K562 (cell line): Measurements from ENCODE around the gene GLIS1. TPM values are rescaled to one million over a fixed set of nuclear protein-coding genes. Genes with fewer than 3 reads are reported as not detected.

ENCODE experiments used
- ATAC-seq: fragments of 200-7000 bp; cut with Tn5 transposase; 3 replicates; pipeline ENCODE4 v1.9.1; 2020; ENCODE audit warnings: moderate library complexity
- BruUV-seq: library from RNA; stranded (reverse); fragments of 400-500 nt; replicated peaks from 2 replicates; lab custom pipeline; 2021; lab: Mats Ljungman, UMichigan
- CTCF ChIA-PET: fragments of 300-600 bp; formaldehyde crosslinking; extraction: SDS; loops from one replicate; lab custom pipeline; 2021; ENCODE audit warnings: low intra/inter-chr PET ratio; lab: Yijun Ruan, JAX
- POLR2A ChIA-PET: fragments of 300-600, 350-650 bp; sonication (Branson Sonifier 250); formaldehyde crosslinking; extraction: SDS; loops from one replicate; lab custom pipeline; 2021; ENCODE audit warnings: antibody characterized with exemption, inconsistent platforms; lab: Yijun Ruan, JAX
- DNase-seq, 4 experiments: peaks; one replicate each; pipeline versions ENCODE4 v3.0.0 to v3.0.0-alpha.2; 2011 to 2018; ENCODE audit warnings: low spot score in 3 of 4, mixed read lengths in 3 of 4; ENCODE audit errors: extremely low read depth in 1 of 4
- FAIRE-seq: peaks from 2 replicates; lab custom pipeline; 2011; peaks lifted over from hg19 to GRCh38; lab: Jason Lieb, UNC
- H2AFZ ChIP-seq: 2 replicates; pipeline ENCODE4 v1.6.0; 2011; ENCODE audit warnings: low read depth, low read length, control low read depth, inconsistent platforms
- H3K27ac ChIP-seq: fragments of 200-600 bp; 3 replicates; pipeline ENCODE4 v1.8.0; 2011; ENCODE audit warnings: low read depth, mild to moderate bottlenecking, control low read depth, inconsistent platforms, low read length, moderate library complexity, mixed read lengths; ENCODE audit errors: extremely low read depth
- H3K27me3 ChIP-seq, 2 experiments: fragments of 300-600 bp in 1 of 2; 2 replicates in 1 of 2; 3 replicates in 1 of 2; pipeline versions ENCODE4 v1.6.0 to v1.8.0; 2011; ENCODE audit warnings: inconsistent platforms in 2 of 2, low read length in 2 of 2, mild to moderate bottlenecking in 1 of 2, mixed read lengths in 1 of 2, moderate library complexity in 1 of 2; ENCODE audit not compliant: control insufficient read depth in 2 of 2, insufficient read depth in 2 of 2
- H3K36me3 ChIP-seq: fragments of 300-600 bp; 3 replicates; pipeline ENCODE4 v1.8.0; 2011; ENCODE audit warnings: mild to moderate bottlenecking, low read length, inconsistent platforms; ENCODE audit not compliant: control insufficient read depth, insufficient read depth
- H3K4me1 ChIP-seq, 2 experiments: fragments of 200-600 bp in 1 of 2; replicated peaks in 1 of 2; 2 replicates in 1 of 2; 3 replicates in 1 of 2; pipeline versions ENCODE4 v1.5.1 to v1.8.0; 2011; ENCODE audit warnings: inconsistent platforms in 2 of 2, low read length in 2 of 2, mild to moderate bottlenecking in 1 of 2, mixed read lengths in 1 of 2, moderate library complexity in 1 of 2; ENCODE audit not compliant: control insufficient read depth in 2 of 2, insufficient read depth in 2 of 2
- H3K4me2 ChIP-seq: 2 replicates; pipeline ENCODE4 v1.6.1; 2011; ENCODE audit warnings: low read length, control low read depth, inconsistent platforms, mixed read lengths; ENCODE audit not compliant: insufficient read depth
- H3K4me3 ChIP-seq: fragments of 200-600 bp; sonication (generic), shearing (Covaris generic); 2 replicates; pipeline ENCODE4 v1.5.1; 2016; ENCODE audit warnings: control low read depth, inconsistent platforms
- H3K79me2 ChIP-seq: fragments of 200-600 bp; 3 replicates; pipeline ENCODE4 v1.8.0; 2011; ENCODE audit warnings: low read length, inconsistent platforms; ENCODE audit not compliant: control insufficient read depth, insufficient read depth
- H3K9ac ChIP-seq, 2 experiments: 2 replicates each; pipeline versions ENCODE4 v1.6.0 to v1.6.1; 2011; ENCODE audit warnings: low read depth in 2 of 2, low read length in 2 of 2, control low read depth in 1 of 2, inconsistent platforms in 1 of 2, mild to moderate bottlenecking in 1 of 2, mixed read lengths in 1 of 2; ENCODE audit not compliant: insufficient read depth in 1 of 2
- H3K9me1 ChIP-seq: one replicate; pipeline ENCODE4 v1.6.0; 2011; ENCODE audit warnings: inconsistent platforms, mild to moderate bottlenecking, low read length, moderate library complexity; ENCODE audit not compliant: control insufficient read depth, insufficient read depth
- H3K9me3 ChIP-seq: replicated peaks from 2 replicates; pipeline ENCODE4 v1.5.1; 2011; ENCODE audit warnings: low read depth, low read length, inconsistent platforms; ENCODE audit not compliant: control insufficient read depth, insufficient read depth
- H4K20me1 ChIP-seq: replicated peaks from 2 replicates; pipeline ENCODE4 v1.6.1; 2011; ENCODE audit warnings: low read length, inconsistent platforms, mixed read lengths; ENCODE audit not compliant: control insufficient read depth, insufficient read depth
- COPS2 ChIP-seq: fragments of 450-650 bp; conservative IDR thresholded peaks from 2 replicates; pipeline ENCODE4 v1.6.1; 2016; ENCODE audit warnings: mild to moderate bottlenecking, moderate library complexity
- NR2C1 ChIP-seq, 2 experiments: fragments of 450-650 bp; IDR thresholded peaks; 2 replicates each; pipeline ENCODE4 v1.6.1; 2017; ENCODE audit warnings: mild to moderate bottlenecking in 2 of 2, antibody characterized with exemption in 1 of 2, inconsistent platforms in 1 of 2, missing compliant biosample characterization in 1 of 2, missing genetic modification characterization in 1 of 2
- SNRNP70 ChIP-seq: fragments of 200-400 bp; formaldehyde crosslinking; optimal IDR thresholded peaks from 2 replicates; pipeline ENCODE3; 2017; ENCODE audit warnings: low read depth, low read length
- TAF1 ChIP-seq: IDR thresholded peaks from 2 replicates; pipeline ENCODE4 v1.6.1; 2011; ENCODE audit warnings: mild to moderate bottlenecking, low read length, moderate library complexity; ENCODE audit not compliant: insufficient read depth, control insufficient read depth, severe bottlenecking; ENCODE audit errors: extremely low read depth
- TCFL5 ChIP-seq: fragments of 250-450 bp; sonication (Bioruptor Pico); conservative IDR thresholded peaks from 2 replicates; pipeline ENCODE4 v1.6.1; 2021; ENCODE audit warnings: mild to moderate bottlenecking, moderate library complexity, matching md5 sums
- ZNF551 ChIP-seq: fragments of 250-450 bp; sonication (Bioruptor Pico); IDR thresholded peaks from 2 replicates; pipeline ENCODE4 v1.5.0; 2021; ENCODE audit warnings: mild to moderate bottlenecking, moderate library complexity
- WGBS: fragments of 100-300 bp; shearing (Covaris generic); methylation state at CpG from one replicate; pipeline ENCODE4 v1.1.6; 2016; ENCODE audit warnings: low coverage, mixed read lengths; ENCODE audit not compliant: insufficient coverage; ENCODE audit errors: missing lambda C conversion rate; 5-methylcytosine and 5-hydroxymethylcytosine counted together
- in situ Hi-C: fragments of 300-500 bp; cut with MboI; formaldehyde crosslinking; loops from 4 replicates; pipeline ENCODE4 v1.15.0; 2018; ENCODE audit warnings: inconsistent platforms, mixed read lengths
- intact Hi-C: fragments of 100-400 bp; cut with micrococcal nuclease; formaldehyde crosslinking; loops from 2 replicates; pipeline ENCODE4 v1.14.2; 2022
- polyA plus RNA-seq, 8 experiments: library from polyadenylated mRNA; depleted of rRNA in 4 of 8; stranded (reverse) in 5 of 8; unstranded in 3 of 8; fragments of >200 nt; fragmentation: Nextera tagmentation in 2 of 8; fragmentation: Illumina TruSeq in 1 of 8; extraction: Ambion mirVana in 2 of 8; extraction: Trizol in 1 of 8; gene quantifications; 2 replicates each; pipeline versions ENCODE4 v1.2.1 to v1.2.3, GENCODE V29; 2011 to 2014; ENCODE audit warnings: inconsistent platforms in 1 of 8, missing spikeins in 1 of 8
- total RNA-seq, 7 experiments: library from RNA; depleted of rRNA in 6 of 7; stranded (reverse); fragments of >200 nt in 6 of 7; fragmentation: Illumina TruSeq in 2 of 7; extraction: Trizol in 2 of 7; gene quantifications; 2 replicates each; pipeline versions ENCODE4 v1.2.1 to v1.2.3, GENCODE V29; 2011 to 2021; ENCODE audit warnings: low replicate concordance in 1 of 7
- TF ChIP-seq, protein P1 (sequence below): IDR thresholded peaks from 3 replicates; pipeline ENCODE4 v1.6.1; 2011; ENCODE audit warnings: borderline replicate concordance, mild to moderate bottlenecking; ENCODE audit not compliant: insufficient read length, insufficient read depth
- TF ChIP-seq, protein P2 (sequence below): fragments of 200-800 bp; sonication (Bioruptor generic); IDR thresholded peaks from 2 replicates; pipeline ENCODE4 v1.6.1; 2017; ENCODE audit warnings: missing genetic modification characterization, missing compliant biosample characterization

GLIS1 gene
- total and polyA plus RNA-seq, 9 of the 15 experiments (the other 6 are each of a cell fraction or from before 2014, with no cell fraction given), result not detected

DNA sequence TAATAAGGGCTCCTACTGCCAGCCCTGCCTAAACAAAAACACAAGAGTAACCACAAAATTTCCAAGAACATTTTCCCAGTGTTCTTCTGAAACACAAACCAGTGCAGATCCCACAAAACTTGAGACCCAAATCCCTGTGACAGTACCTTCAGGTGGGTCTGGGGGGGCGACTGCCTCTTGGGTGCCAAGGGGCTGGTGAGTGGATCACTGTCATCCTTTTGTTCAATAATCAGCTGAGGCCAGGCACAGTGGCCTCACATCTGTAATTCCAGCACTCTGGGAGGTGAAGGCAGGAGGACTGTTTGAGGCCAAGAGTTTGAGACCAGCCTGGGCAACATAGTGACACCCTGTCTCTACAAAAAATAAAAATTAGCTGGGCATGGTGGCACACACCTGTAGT, 87.6 kb downstream of the GLIS1 start:
- H3K79me2 ChIP-seq, result no peaks in the 10 kb centered on the region
- no peak overlapping the region for H3K4me3 ChIP-seq
- no peak for DNase-seq
- H4K20me1 ChIP-seq, result peaks cover 3% of the 10 kb centered on the region; the same call in 1 of the 2 replicates
- no peak for TF ChIP-seq ZNF551 (CRISPR knock-in tag)
- TF ChIP-seq TAF1, result no peak
- TF ChIP-seq, protein P1, sequence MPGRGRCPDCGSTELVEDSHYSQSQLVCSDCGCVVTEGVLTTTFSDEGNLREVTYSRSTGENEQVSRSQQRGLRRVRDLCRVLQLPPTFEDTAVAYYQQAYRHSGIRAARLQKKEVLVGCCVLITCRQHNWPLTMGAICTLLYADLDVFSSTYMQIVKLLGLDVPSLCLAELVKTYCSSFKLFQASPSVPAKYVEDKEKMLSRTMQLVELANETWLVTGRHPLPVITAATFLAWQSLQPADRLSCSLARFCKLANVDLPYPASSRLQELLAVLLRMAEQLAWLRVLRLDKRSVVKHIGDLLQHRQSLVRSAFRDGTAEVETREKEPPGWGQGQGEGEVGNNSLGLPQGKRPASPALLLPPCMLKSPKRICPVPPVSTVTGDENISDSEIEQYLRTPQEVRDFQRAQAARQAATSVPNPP, result no peak
- H3K27me3 ChIP-seq, result peaks cover 29 to 48% of the 10 kb centered on the region in 2 experiments
- no peak overlapping the region for H3K27ac ChIP-seq
- no TSS peak for BruUV-seq
- no peaks in the 10 kb centered on the region for H3K36me3 ChIP-seq
- intact Hi-C loops, result no loop called here
- ChIA-PET CTCF (no interaction called here), POLR2A (interaction anchor here (0.6 kb wide), 1 partner anchor 11 kb away, joined by 3 read pairs; no protein-coding TSS in a partner anchor)
- H3K4me1 ChIP-seq, result peaks cover 2 to 6% of the 10 kb centered on the region in 2 experiments; a peak in 3 of 5 replicates
- H2AFZ ChIP-seq, result no peak overlapping the region
- WGBS, result 0% methylated on average over 1 of the region's 1 CpG
- no peak overlapping the region for H3K4me2 ChIP-seq
- no peaks in the 10 kb centered on the region for H3K9me3 ChIP-seq
- no peak for FAIRE-seq
- ATAC-seq, result no peak
- in situ Hi-C loops, result no loop called here
- no peak overlapping the region for H3K9ac ChIP-seq
- H3K9me1 ChIP-seq, result no peaks in the 10 kb centered on the region

DNA sequence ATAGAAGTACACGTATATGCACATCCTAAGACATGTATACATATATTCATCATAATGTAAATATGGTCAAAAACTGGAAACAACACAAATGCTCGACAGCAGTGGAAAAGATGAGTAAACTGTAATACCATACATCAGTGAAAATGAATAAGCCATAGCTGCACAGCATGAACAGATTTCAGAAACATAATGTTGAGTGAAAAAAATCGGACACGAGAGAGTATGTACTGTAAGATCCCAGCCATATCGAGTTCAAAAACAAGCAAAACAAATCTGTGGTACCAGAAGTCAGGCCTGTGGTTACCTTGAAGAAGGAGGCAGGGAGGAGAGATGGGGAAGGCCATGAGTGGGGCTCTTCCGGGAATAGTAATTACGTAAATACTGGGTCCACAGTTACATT, 90.4 kb downstream of the GLIS1 start:
- DNase-seq, result no peak
- ATAC-seq, result no peak
- H4K20me1 ChIP-seq, result peaks cover 7% of the 10 kb centered on the region
- no peak overlapping the region for H2AFZ ChIP-seq
- no peak overlapping the region for H3K4me2 ChIP-seq
- no peaks in the 10 kb centered on the region for H3K9me1 ChIP-seq
- no peaks in the 10 kb centered on the region for H3K36me3 ChIP-seq
- no peak for FAIRE-seq
- H3K79me2 ChIP-seq, result no peaks in the 10 kb centered on the region
- intact Hi-C loops (no loop called here), in situ Hi-C loops (no loop called here)
- under 1% methylated on average over 7 of the region's 7 CpGs for WGBS
- H3K4me1 ChIP-seq, result no peaks in the 10 kb centered on the region
- ChIA-PET CTCF (no interaction called here), POLR2A (interaction anchor here (1.0 kb wide), 1 partner anchor 150 kb away, joined by 3 read pairs; no protein-coding TSS in a partner anchor)
- no peak overlapping the region for H3K9ac ChIP-seq
- no peaks in the 10 kb centered on the region for H3K9me3 ChIP-seq
- H3K27ac ChIP-seq, result no peak overlapping the region
- BruUV-seq, result no TSS peak
- H3K4me3 ChIP-seq, result no peak overlapping the region
- peaks cover 26 to 48% of the 10 kb centered on the region in 2 experiments for H3K27me3 ChIP-seq
- TF ChIP-seq, protein P2, sequence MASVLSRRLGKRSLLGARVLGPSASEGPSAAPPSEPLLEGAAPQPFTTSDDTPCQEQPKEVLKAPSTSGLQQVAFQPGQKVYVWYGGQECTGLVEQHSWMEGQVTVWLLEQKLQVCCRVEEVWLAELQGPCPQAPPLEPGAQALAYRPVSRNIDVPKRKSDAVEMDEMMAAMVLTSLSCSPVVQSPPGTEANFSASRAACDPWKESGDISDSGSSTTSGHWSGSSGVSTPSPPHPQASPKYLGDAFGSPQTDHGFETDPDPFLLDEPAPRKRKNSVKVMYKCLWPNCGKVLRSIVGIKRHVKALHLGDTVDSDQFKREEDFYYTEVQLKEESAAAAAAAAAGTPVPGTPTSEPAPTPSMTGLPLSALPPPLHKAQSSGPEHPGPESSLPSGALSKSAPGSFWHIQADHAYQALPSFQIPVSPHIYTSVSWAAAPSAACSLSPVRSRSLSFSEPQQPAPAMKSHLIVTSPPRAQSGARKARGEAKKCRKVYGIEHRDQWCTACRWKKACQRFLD (CRISPR knock-in tag), result no peak
- no peak for TF ChIP-seq TCFL5 (CRISPR knock-in tag)
- TF ChIP-seq COPS2, result no peak
- TF ChIP-seq NR2C1 (IDR thresholded peaks at IDR 0.05), result no peak
- no peak for TF ChIP-seq NR2C1 (tag; IDR thresholded peaks at IDR 0.05)
- TF ChIP-seq SNRNP70, result no peak
